GM04503 (cell line): ENCODE measurements around the gene PRDM12.

Experiments used
- DNase-seq: peaks from one replicate; pipeline ENCODE4 v3.0.0-alpha.2; 2012; ENCODE audit warnings: low read depth

Gene PRDM12

GRCh38 chr9:130729145-130729544, 64.8 kb downstream of the PRDM12 start:
- DNase-seq: no peak

GRCh38 chr9:130731355-130731754, 67.0 kb downstream of the PRDM12 start:
- DNase-seq: no peak

GRCh38 chr9:130732136-130732535, 67.7 kb downstream of the PRDM12 start:
- no peak for DNase-seq
